Renal cortical epithelial cell (primary cell): ENCODE results near the gene FGF1. TPM values are rescaled to one million over a fixed set of nuclear protein-coding genes. Genes with fewer than 3 reads are reported as not detected.

Source experiments
- DNase-seq: peaks from one replicate; pipeline ENCODE4 v3.0.0-alpha.2; 2011; ENCODE audit warnings: low read depth
- total RNA-seq: library from RNA; depleted of rRNA; stranded (reverse); fragments of >200 nt; gene quantifications from 2 replicates; pipeline ENCODE4 v1.2.3, GENCODE V29; 2014

FGF1 gene
- 0.15 and 1.7 TPM in 2 replicates for total RNA-seq

- no peak for DNase-seq
These were observed at the start of gene FGF1 for GRCh38 chr5:142685418-142686209. FGF1 (minus strand) TSS chr5:142686090; CDS start chr5:142614127, 71,963 bp downstream.

- DNase-seq = no peak
These were observed 41.8 kb upstream of the FGF1 start for GRCh38 chr5:142727735-142728047.

- no peak for DNase-seq
These were observed 40.4 kb upstream of the FGF1 start for GRCh38 chr5:142726188-142726731.

- DNase-seq = no peak
These were observed 39.6 kb upstream of the FGF1 start for GRCh38 chr5:142725231-142726187.

GRCh38 chr5:142724821-142725220 lies 38.9 kb upstream of the FGF1 start:
- DNase-seq = no peak

- no peak for DNase-seq
These were observed 37.0 kb upstream of the FGF1 start for GRCh38 chr5:142722896-142723295.

- no peak for DNase-seq
These were observed 36.3 kb upstream of the FGF1 start for GRCh38 chr5:142722146-142722545.

GRCh38 chr5:142720641-142721271 lies 34.9 kb upstream of the FGF1 start:
- no peak for DNase-seq

- no peak for DNase-seq
These were observed 34.0 kb upstream of the FGF1 start for GRCh38 chr5:142719836-142720370.

GRCh38 chr5:142717582-142718215 lies 31.8 kb upstream of the FGF1 start:
- peak; percentile 35 for DNase-seq

GRCh38 chr5:142716963-142717362 lies 31.1 kb upstream of the FGF1 start:
- peak; percentile 61 for DNase-seq

GRCh38 chr5:142715291-142715690 lies 29.4 kb upstream of the FGF1 start:
- no peak for DNase-seq

- DNase-seq = peak; percentile 77
These were observed 27.3 kb upstream of the FGF1 start for GRCh38 chr5:142713121-142713706.

GRCh38 chr5:142703153-142703552 lies 17.3 kb upstream of the FGF1 start:
- DNase-seq = no peak

GRCh38 chr5:142701673-142702311 lies 15.9 kb upstream of the FGF1 start:
- DNase-seq = no peak

- DNase-seq = no peak
These were observed 14.7 kb upstream of the FGF1 start for GRCh38 chr5:142700566-142700965.

- peak; percentile 66 for DNase-seq
These were observed 13.4 kb upstream of the FGF1 start for GRCh38 chr5:142699184-142699720.

GRCh38 chr5:142698447-142699183 lies 12.7 kb upstream of the FGF1 start:
- DNase-seq = no peak
